HFFc6 (cell line): ENCODE measurements around the gene LRRFIP2. TPM values are rescaled to one million over a fixed set of nuclear protein-coding genes. Genes with fewer than 3 reads are reported as not detected.
A peak's percentile ranks its signal among the peaks of the same experiment; 100 is the strongest.

Source experiments
- DNase-seq: peaks from one replicate; pipeline ENCODE4 v3.0.0-alpha.2; 2018
- H3K27ac Mint-ChIP-seq: 2 replicates; pipeline ENCODE4 v1.8.0; 2020; ENCODE audit warnings: mild to moderate bottlenecking, mixed read lengths
- H3K27me3 Mint-ChIP-seq: 2 replicates; pipeline ENCODE4 v1.8.0; 2021; ENCODE audit warnings: mild to moderate bottlenecking, moderate library complexity, mixed read lengths; ENCODE audit not compliant: insufficient read depth
- H3K36me3 Mint-ChIP-seq: 2 replicates; pipeline ENCODE4 v1.8.0; 2021; ENCODE audit warnings: low read depth, mixed read lengths
- H3K4me1 Mint-ChIP-seq: 2 replicates; pipeline ENCODE4 v1.8.0; 2020; ENCODE audit warnings: low read depth, mixed read lengths
- H3K4me3 Mint-ChIP-seq: 2 replicates; pipeline ENCODE4 v1.8.0; 2020; ENCODE audit warnings: mild to moderate bottlenecking, moderate library complexity, mixed read lengths
- H3K9me3 Mint-ChIP-seq: 2 replicates; pipeline ENCODE4 v1.8.0; 2020; ENCODE audit warnings: mild to moderate bottlenecking, mixed read lengths
- CTCF ChIP-seq: fragments of 200-600 bp; sonication (generic); IDR thresholded peaks from 2 replicates; pipeline ENCODE4 v1.5.0; 2021; ENCODE audit warnings: antibody characterized with exemption, mild to moderate bottlenecking
- total RNA-seq, 6 experiments: library from RNA; stranded (reverse); fragmentation: NEBNext Ultra II Directional; extraction: Animal tissue kit (Norgen Biotek cat#: 25700); gene quantifications; 2 replicates in 1 of 6; 3 replicates in 5 of 6; pipeline ENCODE4 v1.2.3, GENCODE V29; 2021

LRRFIP2 gene
- total RNA-seq, 6 experiments from 2014 or later = 124 to 151 (median 134) TPM

DNA sequence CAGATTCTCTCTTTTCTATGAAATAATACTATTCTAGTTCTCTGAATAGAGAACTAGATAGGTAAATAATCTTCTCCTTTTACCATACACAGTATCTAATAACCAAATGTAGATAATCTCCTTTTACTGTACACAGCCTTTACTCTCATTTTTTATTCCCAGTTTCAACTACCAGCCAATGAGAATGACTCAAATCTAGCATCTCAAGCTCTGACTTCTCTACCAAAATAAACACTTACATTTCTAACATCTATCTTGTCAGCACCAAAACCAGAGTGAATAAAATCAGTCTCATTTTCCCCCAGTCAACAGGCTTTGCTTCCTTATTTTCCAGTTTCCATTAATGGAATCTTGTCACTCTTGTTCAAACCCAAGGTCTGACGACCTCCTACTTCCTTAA lies 36.9 kb downstream of the LRRFIP2 start:
- Mint-ChIP-seq H3K27ac (peak overlapping the region; percentile 68), H3K4me1 (peaks cover 19% of the 10 kb centered on the region), H3K36me3 (peaks cover 29% of the 10 kb centered on the region; the same call in 1 of the 2 replicates), H3K27me3 (no peaks in the 10 kb centered on the region), H3K9me3 (no peaks in the 10 kb centered on the region), H3K4me3 (peak overlapping the region; percentile 12)
- TF ChIP-seq CTCF = no peak
- no peak for DNase-seq

DNA sequence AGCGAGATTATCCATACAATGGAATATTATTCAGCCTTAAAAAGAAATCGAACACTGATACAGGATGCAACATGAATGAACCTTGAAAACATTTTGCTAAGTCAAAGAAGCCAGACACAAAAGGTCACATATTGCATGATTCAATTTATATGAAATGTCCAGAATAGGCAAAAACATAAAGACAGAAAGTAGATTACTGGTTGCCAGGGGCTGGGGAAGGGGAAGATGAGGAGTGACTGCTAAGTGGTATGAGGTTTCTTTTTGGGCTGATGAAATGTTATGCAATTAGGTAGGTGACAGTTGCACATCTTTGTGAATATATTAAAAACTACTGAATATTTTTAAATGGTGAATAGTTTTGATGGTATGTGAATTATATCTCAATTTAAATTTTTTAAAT lies 38.3 kb downstream of the LRRFIP2 start:
- TF ChIP-seq CTCF = no peak
- H3K36me3 Mint-ChIP-seq = peaks cover 24% of the 10 kb centered on the region; the same call in 1 of the 2 replicates
- H3K9me3 Mint-ChIP-seq = no peaks in the 10 kb centered on the region
- no peaks in the 10 kb centered on the region for H3K27me3 Mint-ChIP-seq
- H3K4me3 Mint-ChIP-seq = no peak overlapping the region
- DNase-seq = no peak
- H3K27ac Mint-ChIP-seq = no peak overlapping the region
- H3K4me1 Mint-ChIP-seq = peaks cover 34% of the 10 kb centered on the region

DNA sequence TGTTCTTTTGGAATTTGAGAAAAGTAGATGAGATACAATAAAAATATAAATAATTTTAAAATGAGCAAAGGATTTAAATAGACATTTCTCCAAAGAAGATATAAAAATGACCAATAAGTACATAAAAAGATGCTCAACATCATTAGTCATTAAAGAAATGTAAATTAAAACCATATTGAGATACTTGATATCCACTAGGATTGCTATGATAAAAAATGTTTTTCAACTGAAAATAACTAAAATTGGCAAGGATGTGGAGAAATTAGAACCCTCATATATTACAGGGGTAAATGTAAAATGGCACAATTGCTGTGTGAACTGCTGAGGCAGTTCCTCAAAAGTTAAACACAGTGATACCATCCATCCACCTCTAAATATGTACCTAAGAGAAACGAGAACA lies 38.8 kb downstream of the LRRFIP2 start:
- no peak for DNase-seq
- peaks cover 39% of the 10 kb centered on the region for H3K4me1 Mint-ChIP-seq
- no peak overlapping the region for H3K4me3 Mint-ChIP-seq
- no peak overlapping the region for H3K27ac Mint-ChIP-seq
- TF ChIP-seq CTCF = no peak
- H3K9me3 Mint-ChIP-seq = no peaks in the 10 kb centered on the region
- no peaks in the 10 kb centered on the region for H3K27me3 Mint-ChIP-seq
- peaks cover 24% of the 10 kb centered on the region; the same call in 1 of the 2 replicates for H3K36me3 Mint-ChIP-seq

DNA sequence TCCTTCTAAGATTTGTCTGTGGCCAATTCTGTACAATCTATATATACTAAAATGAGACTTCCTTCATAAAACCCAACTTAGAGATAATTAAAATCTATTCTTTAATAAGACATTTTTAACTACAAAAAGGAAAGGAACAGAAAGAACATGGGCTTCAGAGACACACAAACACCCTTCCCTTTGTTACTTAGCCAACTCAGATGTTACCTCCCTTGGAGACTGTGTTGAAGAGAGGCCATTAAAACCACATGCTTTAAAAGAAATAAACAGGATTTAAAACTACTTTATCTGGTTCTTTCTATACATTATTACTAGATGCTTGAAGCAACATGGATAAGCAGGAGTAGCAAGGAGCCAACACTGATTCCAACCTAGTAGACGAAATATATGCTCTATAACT lies 42.0 kb downstream of the LRRFIP2 start:
- H3K27me3 Mint-ChIP-seq = no peaks in the 10 kb centered on the region; the same call in 1 of the 2 replicates

DNA sequence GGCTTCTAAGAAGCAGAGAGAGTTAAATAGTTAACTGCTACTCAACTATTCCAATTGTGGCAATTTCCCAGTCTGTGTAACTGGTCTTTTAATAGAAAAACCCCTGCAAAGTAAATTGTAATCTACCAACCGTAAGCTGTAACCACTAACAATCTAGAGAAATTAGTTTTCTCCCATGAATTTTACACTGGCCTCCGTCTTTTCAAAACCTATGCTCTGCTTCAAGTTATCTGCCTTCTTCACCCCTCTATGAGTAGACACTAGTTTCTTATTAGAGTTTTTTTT lies 42.6 kb downstream of the LRRFIP2 start:
- H3K4me3 Mint-ChIP-seq = no peak overlapping the region
- H3K27ac Mint-ChIP-seq = peak overlapping the region; percentile 63
- no peaks in the 10 kb centered on the region for H3K9me3 Mint-ChIP-seq

More for the DNA sequence above, 42.0 kb downstream of the LRRFIP2 start:
- no peak for DNase-seq
- Mint-ChIP-seq H3K36me3 (peaks cover 39% of the 10 kb centered on the region), H3K4me3 (no peak overlapping the region), H3K9me3 (no peaks in the 10 kb centered on the region), H3K4me1 (peaks cover 67% of the 10 kb centered on the region), H3K27ac (peak overlapping the region; percentile 63)
- TF ChIP-seq CTCF = no peak

More for the DNA sequence above, 42.6 kb downstream of the LRRFIP2 start:
- H3K27me3 Mint-ChIP-seq = no peaks in the 10 kb centered on the region; the same call in none of the 2 replicates
- peaks cover 41% of the 10 kb centered on the region for H3K36me3 Mint-ChIP-seq
- no peak for DNase-seq
- peaks cover 72% of the 10 kb centered on the region for H3K4me1 Mint-ChIP-seq
- TF ChIP-seq CTCF = no peak
